Endothelial cell of umbilical vein (primary cell): Measurements from ENCODE around the gene OTUB1. TPM values are rescaled to one million over a fixed set of nuclear protein-coding genes. Genes with fewer than 3 reads are reported as not detected.

Experiments
- BruUV-seq: library from RNA; stranded (reverse); fragments of 400-500 nt; replicated peaks from 2 replicates; lab custom pipeline; 2021; lab: Mats Ljungman, UMichigan
- CTCF ChIA-PET: fragments of 300-600, 350-600 bp; sonication (Branson Sonifier 250); formaldehyde crosslinking; loops from one replicate; lab custom pipeline; 2021; ENCODE audit warnings: antibody characterized with exemption, inconsistent platforms; lab: Charles Lee
- POLR2A ChIA-PET: fragments of 300-600, 350-600 bp; sonication (Branson Sonifier 250); formaldehyde crosslinking; loops from one replicate; lab custom pipeline; 2021; ENCODE audit warnings: antibody characterized with exemption, inconsistent platforms; lab: Charles Lee
- DNase-seq: peaks from one replicate; pipeline ENCODE4 v3.0.0-alpha.2; 2011; ENCODE audit warnings: low read depth, low spot score
- FAIRE-seq: peaks from 2 replicates; lab custom pipeline; 2011; peaks lifted over from hg19 to GRCh38; lab: Jason Lieb, UNC
- H2AFZ ChIP-seq: 2 replicates; pipeline ENCODE4 v1.6.0; 2012; ENCODE audit warnings: low read depth, low read length, control low read depth, inconsistent platforms
- H3K27ac ChIP-seq: 2 replicates; pipeline ENCODE4 v1.5.1; 2011; ENCODE audit warnings: low read depth, mild to moderate bottlenecking, control low read depth, low read length, moderate library complexity; ENCODE audit not compliant: insufficient read depth
- H3K27me3 ChIP-seq, 2 experiments: 2 replicates each; pipeline versions ENCODE4 v1.6.0 to v1.6.1; 2011; ENCODE audit warnings: low read length in 2 of 2, mixed read lengths in 1 of 2; ENCODE audit not compliant: control insufficient read depth in 2 of 2, insufficient read depth in 2 of 2
- H3K36me3 ChIP-seq, 2 experiments: 2 replicates in 1 of 2; 3 replicates in 1 of 2; pipeline ENCODE4 v1.5.1; 2011; ENCODE audit warnings: low read length in 2 of 2, mild to moderate bottlenecking in 1 of 2, moderate library complexity in 1 of 2; ENCODE audit not compliant: control insufficient read depth in 2 of 2, insufficient read depth in 2 of 2; ENCODE audit errors: extremely low read depth in 1 of 2
- H3K4me1 ChIP-seq: 3 replicates; pipeline ENCODE4 v1.5.1; 2011; ENCODE audit warnings: mild to moderate bottlenecking, low read length; ENCODE audit not compliant: control insufficient read depth, insufficient read depth; ENCODE audit errors: extremely low read depth
- H3K4me2 ChIP-seq: 2 replicates; pipeline ENCODE4 v1.6.1; 2011; ENCODE audit warnings: low read length, control low read depth, mixed read lengths; ENCODE audit not compliant: insufficient read depth
- H3K4me3 ChIP-seq, 3 experiments: fragments of 200-600 bp in 1 of 3; sonication (generic), shearing (Covaris generic) in 1 of 3; replicated peaks in 1 of 3; 2 replicates each; pipeline ENCODE4 v1.5.1; 2011 to 2016; ENCODE audit warnings: control low read depth in 3 of 3, low read length in 3 of 3, mild to moderate bottlenecking in 2 of 3, inconsistent platforms in 1 of 3, low read depth in 1 of 3, moderate library complexity in 1 of 3; ENCODE audit not compliant: insufficient read depth in 1 of 3
- H3K79me2 ChIP-seq: 2 replicates; pipeline ENCODE4 v1.6.0; 2012; ENCODE audit warnings: low read length, inconsistent platforms; ENCODE audit not compliant: control insufficient read depth, insufficient read depth
- H3K9ac ChIP-seq: replicated peaks from 2 replicates; pipeline ENCODE3; 2011; ENCODE audit warnings: low read length, control low read depth; ENCODE audit not compliant: insufficient read depth; ENCODE audit errors: extremely low read depth
- H3K9me1 ChIP-seq: replicated peaks from 3 replicates; pipeline ENCODE4 v1.6.0; 2011; ENCODE audit warnings: mild to moderate bottlenecking, low read length; ENCODE audit not compliant: control insufficient read depth, insufficient read depth; ENCODE audit errors: extremely low read depth
- H3K9me3 ChIP-seq: replicated peaks from 2 replicates; pipeline ENCODE4 v1.5.1; 2012; ENCODE audit warnings: low read length, inconsistent platforms; ENCODE audit not compliant: control insufficient read depth, insufficient read depth
- H4K20me1 ChIP-seq: replicated peaks from 2 replicates; pipeline ENCODE3; 2011; ENCODE audit warnings: mild to moderate bottlenecking, low read length; ENCODE audit not compliant: control insufficient read depth, insufficient read depth; ENCODE audit errors: extremely low read depth
- CTCF ChIP-seq, 2 donors: IDR thresholded peaks; 1 replicate in 1 of 2; 2 replicates in 1 of 2; pipeline ENCODE4 v1.5.1; 2011; ENCODE audit warnings: low read length in 2 of 2, mild to moderate bottlenecking in 2 of 2, moderate library complexity in 2 of 2, control low read depth in 1 of 2, inconsistent platforms in 1 of 2, low read depth in 1 of 2; ENCODE audit not compliant: insufficient read depth in 1 of 2; ENCODE audit errors: extremely low read depth in 1 of 2
- EZH2 ChIP-seq: IDR thresholded peaks from 2 replicates; pipeline ENCODE4 v1.6.1; 2012; ENCODE audit warnings: borderline replicate concordance, low read depth, mild to moderate bottlenecking, moderate library complexity, low read length, inconsistent platforms; ENCODE audit not compliant: severe bottlenecking
- FOS ChIP-seq: IDR thresholded peaks from 2 replicates; pipeline ENCODE4 v1.6.1; 2011; ENCODE audit warnings: mild to moderate bottlenecking, low read length, moderate library complexity, borderline replicate concordance; ENCODE audit not compliant: insufficient read depth
- GATA2 ChIP-seq: IDR thresholded peaks from 2 replicates; pipeline ENCODE4 v1.7.0; 2011; ENCODE audit warnings: low read depth, mild to moderate bottlenecking, moderate library complexity, mixed read lengths, low read length; ENCODE audit not compliant: insufficient read length, insufficient read depth
- JUN ChIP-seq: IDR thresholded peaks from 2 replicates; pipeline ENCODE4 v1.6.1; 2011; ENCODE audit warnings: borderline replicate concordance, low read depth; ENCODE audit not compliant: insufficient read length, insufficient read depth
- MAX ChIP-seq: IDR thresholded peaks from 2 replicates; pipeline ENCODE4 v1.6.1; 2011; ENCODE audit not compliant: insufficient read depth, insufficient read length
- MYC ChIP-seq: IDR thresholded peaks from one replicate; pipeline ENCODE4 v1.6.1; 2011; ENCODE audit warnings: mild to moderate bottlenecking, low read depth, low read length
- POLR2A ChIP-seq: IDR thresholded peaks from 2 replicates; pipeline ENCODE4 v1.6.1; 2012; ENCODE audit warnings: low read depth, mild to moderate bottlenecking, control low read depth, low read length
- POLR2AphosphoS5 ChIP-seq: IDR thresholded peaks from 2 replicates; pipeline ENCODE4 v1.6.1; 2012; ENCODE audit warnings: low read depth, mild to moderate bottlenecking, control low read depth, low read length, moderate library complexity; ENCODE audit not compliant: insufficient read depth
- dilution Hi-C: fragments of 300-500 bp; cut with MboI; formaldehyde crosslinking; loops from one replicate; pipeline ENCODE4 v1.15.0; 2019; ENCODE audit warnings: low sequenced_read_pairs; ENCODE audit not compliant: extremely low pct_ligation_motif_present
- intact Hi-C: fragments of 100-400 bp; cut with micrococcal nuclease; formaldehyde crosslinking; loops from one replicate; pipeline ENCODE4 v1.10.0; 2022
- polyA plus RNA-seq, 4 experiments: library from polyadenylated mRNA; depleted of rRNA in 3 of 4; stranded (reverse) in 3 of 4; unstranded in 1 of 4; fragments of >200 nt; gene quantifications; 2 replicates each; pipeline versions ENCODE4 v1.2.1 to v1.2.3, GENCODE V29; 2011 to 2012; ENCODE audit warnings: missing spikeins in 1 of 4
- total RNA-seq: library from RNA; stranded (reverse); gene quantifications from 2 replicates; pipeline ENCODE4 v1.2.3, GENCODE V29; 2021

The OTUB1 gene
- total and polyA plus RNA-seq, 2 donors (not counting 3 experiments of a cell fraction or from before 2014, with no cell fraction given): 81.9 to 256 TPM

- Histone ChIP-seq H2AFZ (no peak overlapping the region), H3K4me1 (no peaks in the 10 kb centered on the region), H3K9me3 (no peaks in the 10 kb centered on the region), H3K79me2 (no peaks in the 10 kb centered on the region), H3K4me2 (no peak overlapping the region), H4K20me1 (no peaks in the 10 kb centered on the region), H3K9ac (no peak overlapping the region), H3K4me3 (no peak overlapping the region), H3K27me3 (peaks cover 0 to 6% of the 10 kb centered on the region in 2 experiments), H3K36me3 (no peaks in the 10 kb centered on the region), H3K27ac (no peak overlapping the region), H3K9me1 (no peaks in the 10 kb centered on the region)
- POLR2A ChIA-PET: no interaction called here
- dilution Hi-C loops: no loop called here
- DNase-seq (no peak), FAIRE-seq (no peak)
- BruUV-seq: no TSS peak
- intact Hi-C loops: no loop called here
- CTCF ChIA-PET: interaction anchor here (1.0 to 1.2 kb wide), 2 partner anchors 21 to 28 kb away, joined by 3 to 4 read pairs; no protein-coding TSS in a partner anchor
- TF ChIP-seq CTCF (IDR thresholded peaks at IDR 0.05; ENCODE audit: extremely low read depth in 1 of 2, insufficient read depth in 1 of 2, low read depth in 1 of 2, low read length in 2 of 2) (no peak), FOS (no peak), JUN (no peak), MAX (no peak), GATA2 (no peak), EZH2 (no peak), POLR2A (no peak), MYC (no peak), POLR2AphosphoS5 (no peak)
These were observed 42.3 kb downstream of the OTUB1 start for GRCh38 chr11:64028398-64029115.
